Activated CD4-positive, alpha-beta T cell treated with anti-CD3 and anti-CD28 coated beads, Interleukin-2, amount 50 U/mL, for 48 hours (primary cell): ENCODE data around the gene LHX8.
"Not testable (repeated sequence)": the region's sequence is repeated elsewhere in the genome, so short reads cannot be mapped to it uniquely, and the experiment has no call there.

Source experiments
- DNase-seq, 2 experiments: peaks; one replicate each; pipeline ENCODE4 v3.0.0-alpha.2; 2020

The LHX8 gene

DNA sequence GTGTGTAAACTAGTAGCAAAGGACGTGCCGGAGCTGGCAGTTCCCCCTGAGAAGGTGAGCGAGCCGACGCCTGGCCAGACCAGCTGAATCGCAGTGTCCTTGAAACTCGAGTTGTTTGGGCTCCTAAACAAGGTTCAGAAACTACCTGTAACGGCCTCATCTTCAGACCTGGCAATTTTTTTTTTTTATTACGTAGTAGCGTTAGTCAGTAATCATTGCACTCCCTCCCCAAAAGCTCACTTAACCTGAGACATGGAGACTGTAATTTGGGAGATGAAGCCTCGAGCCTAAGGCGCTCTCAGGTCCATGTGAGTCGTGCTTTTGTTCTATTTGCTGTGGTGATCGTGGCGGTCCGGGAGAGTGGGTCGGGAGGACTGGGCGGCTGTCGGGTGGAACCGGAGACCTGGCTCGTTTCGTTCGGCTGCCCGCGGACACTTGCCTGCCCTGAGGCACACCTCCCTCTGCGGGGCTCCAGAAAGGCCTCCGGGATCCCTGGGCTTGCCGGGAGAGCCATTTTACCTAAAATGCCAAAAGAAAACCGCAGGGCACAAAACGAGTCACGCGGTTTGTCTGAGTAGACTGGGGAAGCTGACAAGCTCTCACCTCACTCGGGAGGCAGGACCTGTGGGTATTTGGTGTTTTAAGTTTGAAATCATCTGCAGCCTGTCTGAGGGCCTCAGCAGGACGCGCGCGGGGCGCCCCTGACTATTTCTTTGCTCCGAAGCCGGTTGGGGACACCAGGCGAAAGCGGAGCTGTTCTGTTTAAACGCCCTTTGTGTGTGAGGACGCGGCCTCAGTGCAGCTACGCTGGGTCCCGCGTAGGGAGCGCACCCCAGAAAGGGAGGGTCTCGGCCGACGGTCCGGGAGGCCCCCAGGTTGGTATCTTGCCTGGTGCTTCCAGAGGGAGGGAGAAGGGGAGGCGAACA is 722 bp downstream of the LHX8 start:
- peak in 1 of 2 experiments; percentile 22 for DNase-seq

DNA sequence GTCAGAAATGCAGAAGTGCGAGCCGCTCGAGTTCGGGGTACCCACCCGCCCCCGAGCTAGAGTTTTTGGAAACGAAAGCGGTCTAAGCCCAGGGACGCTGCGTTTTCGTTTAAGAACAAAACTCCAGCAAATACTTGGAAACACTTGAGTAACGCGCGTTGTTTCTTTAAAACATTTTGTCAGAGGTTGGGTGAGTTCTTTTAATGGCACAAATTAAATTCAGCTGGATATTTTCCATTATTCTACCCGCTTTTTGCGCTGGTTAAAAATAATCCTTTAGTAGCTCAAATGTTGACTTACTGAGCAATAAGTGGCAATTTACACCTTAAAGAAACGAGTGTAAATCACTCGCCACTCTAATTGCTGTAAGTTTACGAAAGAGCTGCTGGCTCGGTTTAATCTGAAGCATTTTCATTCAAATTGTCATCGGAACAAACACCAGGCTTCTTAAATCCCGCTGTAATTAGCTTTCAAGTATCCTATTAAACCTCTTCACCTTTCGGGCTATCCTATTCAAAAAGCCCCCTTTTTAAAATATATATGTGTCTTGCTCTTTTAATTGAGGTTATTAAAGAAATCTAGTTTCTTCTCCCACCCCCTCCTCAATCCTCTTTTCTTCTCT is 1.5 kb downstream of the LHX8 start:
- DNase-seq = no peak

DNA sequence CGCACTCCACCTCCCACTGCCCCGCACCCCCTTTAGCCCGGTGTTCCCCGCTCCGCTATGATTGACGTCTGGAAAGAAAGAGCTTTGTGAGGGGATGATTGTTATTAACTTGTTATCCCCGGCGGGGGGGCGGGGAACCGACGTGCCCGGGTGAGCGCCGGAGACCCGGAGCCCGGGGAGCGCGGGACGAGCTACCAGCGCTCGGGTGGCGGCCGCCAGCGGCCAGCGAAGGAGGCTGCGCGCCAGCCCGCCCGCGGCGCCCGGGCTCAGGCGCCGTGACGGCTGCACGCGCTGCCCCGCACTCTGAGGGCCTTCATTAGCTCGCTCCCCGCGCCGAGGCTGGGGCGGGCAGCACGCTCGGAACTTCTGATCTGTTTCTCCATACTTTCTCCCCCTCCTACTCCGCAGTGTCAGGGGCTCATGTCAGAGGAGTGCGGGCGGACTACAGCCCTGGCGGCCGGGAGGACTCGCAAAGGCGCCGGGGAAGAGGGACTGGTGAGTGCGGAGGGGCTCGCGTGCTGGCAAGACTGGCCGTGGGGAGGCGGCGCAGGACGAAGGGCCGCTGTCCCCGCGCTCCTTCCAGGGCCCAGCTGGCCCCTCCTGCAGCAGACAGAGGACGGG is 2.1 kb downstream of the LHX8 start:
- DNase-seq = no peak

DNA sequence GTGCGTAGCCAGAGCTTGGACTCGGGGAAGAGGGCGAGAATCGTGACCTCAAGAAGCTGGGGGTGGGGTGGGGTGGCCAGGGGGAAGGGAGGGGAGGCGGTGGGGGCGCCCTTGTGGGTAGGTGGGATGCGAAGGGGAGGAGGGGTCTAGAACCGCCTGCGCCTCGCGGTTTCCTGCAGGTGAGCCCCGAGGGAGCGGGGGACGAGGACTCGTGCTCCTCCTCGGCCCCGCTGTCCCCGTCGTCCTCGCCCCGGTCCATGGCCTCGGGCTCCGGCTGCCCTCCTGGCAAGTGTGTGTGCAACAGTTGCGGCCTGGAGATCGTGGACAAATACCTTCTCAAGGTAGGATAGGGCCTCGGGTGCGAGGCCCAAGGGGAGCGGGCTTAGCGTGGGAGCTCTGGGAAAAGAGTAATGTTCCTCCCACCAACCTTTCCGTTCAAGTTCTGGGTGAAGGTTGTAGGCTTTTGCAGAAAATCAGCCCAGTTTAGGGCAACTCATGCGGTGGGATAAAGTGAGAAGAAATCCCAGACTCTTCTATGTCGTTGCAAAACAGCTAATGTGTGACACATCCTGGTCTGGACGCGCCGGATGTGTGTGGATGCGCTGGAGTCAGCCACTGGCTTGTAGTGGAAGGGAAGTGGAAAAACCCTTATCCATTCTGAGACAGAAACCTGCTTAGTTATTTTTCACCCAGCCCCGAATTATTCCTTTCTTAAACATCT is 2.9 kb downstream of the LHX8 start:
- no peak for DNase-seq

DNA sequence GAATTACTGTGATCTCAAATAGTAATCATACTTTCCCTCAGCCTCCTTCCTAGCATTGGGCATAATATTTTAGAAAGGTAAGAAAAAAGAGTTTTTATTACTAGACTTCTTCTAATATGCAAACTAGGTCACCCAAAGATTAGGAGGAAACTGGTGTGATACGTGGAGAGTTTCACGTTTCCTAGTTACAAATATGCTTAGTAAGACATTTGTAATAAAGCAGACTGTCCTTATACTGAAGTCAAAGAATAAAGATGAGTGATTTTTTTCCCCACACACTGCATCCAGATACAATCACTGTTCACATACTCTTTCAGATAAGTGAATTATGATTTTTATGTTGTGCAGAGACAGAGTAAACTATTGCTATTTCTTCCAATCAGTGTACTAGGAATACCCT is 17.9 kb downstream of the LHX8 start:
- no peak for DNase-seq

DNA sequence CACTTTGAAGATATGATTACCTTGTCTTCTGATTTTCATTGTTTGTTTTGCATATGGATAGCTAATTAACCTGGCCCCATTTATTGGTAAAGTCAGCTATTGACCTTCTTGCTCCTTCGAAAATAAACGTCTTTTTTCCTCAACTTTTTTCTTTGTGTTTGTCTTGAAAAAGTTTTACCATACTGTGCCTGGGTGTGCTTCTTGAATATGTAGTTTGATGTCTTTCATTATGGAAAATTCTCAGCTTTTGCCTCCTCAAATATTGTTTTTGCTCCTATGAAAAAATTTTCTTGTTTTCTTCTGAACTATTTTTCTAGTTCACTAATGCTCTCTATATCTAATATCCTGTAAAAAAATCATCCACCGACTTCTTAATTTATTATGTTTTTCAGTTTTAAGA is 25.0 kb downstream of the LHX8 start:
- no peak for DNase-seq

DNA sequence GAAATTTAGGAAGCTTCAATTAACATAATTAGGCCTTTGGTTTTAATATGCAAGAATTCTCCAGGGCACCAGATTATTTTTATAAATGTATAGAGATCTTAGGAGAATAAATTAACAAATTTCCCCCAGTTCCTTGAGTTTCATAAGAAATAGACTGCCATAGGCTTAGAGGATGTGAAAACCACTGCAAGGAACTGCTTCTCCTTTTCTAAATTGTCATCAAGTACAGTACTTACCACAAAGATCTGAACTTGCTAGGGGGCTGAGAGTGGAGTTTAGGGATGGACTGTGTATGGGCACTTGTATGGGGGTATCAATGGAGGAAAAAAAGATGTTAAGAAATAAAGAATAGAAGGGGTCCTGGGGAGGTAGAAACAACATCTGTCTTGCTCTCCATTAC is 31.1 kb downstream of the LHX8 start:
- no peak for DNase-seq

DNA sequence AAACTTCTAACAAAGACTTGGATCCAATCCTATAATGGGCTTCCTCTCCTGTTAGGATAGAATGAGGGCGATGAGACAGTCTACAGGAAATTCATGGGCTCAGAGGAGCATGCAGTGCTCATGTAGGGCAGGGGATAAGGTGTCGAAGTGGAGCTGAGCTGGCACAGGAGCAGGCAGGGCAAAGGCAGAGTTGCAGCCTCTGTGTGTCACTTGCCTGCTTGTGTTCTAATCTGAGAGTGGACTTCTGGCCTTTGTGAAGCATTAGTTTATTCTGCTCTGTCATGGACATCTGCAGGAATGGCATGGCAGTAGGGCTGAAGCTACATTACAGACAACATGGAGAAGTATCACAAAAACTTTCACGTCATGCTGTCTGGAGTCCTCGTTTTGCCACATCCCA is 32.6 kb downstream of the LHX8 start:
- no peak for DNase-seq

DNA sequence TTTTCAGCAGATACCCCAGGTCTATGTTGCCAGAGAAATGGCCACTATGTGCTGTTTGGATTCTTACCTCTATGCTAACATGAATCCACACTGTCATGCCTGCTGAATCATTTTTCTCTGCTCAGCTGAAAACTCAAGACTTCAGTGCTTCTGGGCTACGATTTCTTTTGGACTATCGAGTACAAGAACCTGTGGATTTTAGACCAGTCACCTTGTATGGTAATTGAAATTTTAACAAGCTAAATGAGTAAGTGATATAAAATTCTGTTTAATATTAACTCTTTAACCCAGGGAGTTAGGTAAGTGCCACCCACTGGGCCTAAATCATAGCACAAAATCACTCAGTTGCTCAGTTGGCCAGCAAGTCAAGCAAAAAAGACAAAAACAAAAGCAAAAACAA is 35.8 kb downstream of the LHX8 start:
- no peak for DNase-seq

DNA sequence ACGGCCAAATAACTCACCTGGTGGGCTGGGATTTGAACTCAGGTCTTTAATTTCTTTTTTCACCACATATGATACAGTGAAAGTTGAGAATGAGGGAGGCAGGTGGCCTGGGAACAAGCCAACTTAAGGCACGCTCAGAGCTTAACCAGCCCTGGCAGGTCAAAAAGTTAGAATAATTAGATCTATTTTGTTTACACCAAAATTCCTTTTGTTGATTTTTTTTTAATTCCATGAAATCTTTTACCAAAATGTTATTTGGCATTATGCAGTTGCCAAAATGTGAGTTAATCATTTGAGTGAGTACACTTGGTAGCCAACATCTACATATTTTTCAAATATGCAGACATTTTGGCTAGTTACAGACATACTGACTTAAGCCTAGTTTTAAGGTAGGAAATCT is 36.8 kb downstream of the LHX8 start:
- DNase-seq = no peak

DNA sequence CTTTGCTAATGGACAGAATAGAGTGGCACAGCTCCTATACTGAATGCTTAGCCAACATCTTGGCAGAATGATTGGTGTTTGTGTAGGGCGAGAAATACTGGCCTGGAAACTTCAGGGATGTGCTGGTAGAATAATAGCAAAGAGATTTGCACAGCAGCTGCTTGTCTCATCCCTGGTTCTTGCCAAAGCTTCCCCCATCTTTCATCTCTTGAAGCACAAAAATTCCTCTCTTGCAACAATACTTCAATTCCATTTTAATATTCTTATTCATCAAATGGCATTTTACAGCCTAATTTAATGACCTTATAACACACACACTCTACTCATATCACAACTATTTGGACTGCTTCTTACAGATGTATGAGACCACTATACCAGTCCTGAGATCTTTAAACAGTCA is 37.7 kb downstream of the LHX8 start:
- no peak for DNase-seq

DNA sequence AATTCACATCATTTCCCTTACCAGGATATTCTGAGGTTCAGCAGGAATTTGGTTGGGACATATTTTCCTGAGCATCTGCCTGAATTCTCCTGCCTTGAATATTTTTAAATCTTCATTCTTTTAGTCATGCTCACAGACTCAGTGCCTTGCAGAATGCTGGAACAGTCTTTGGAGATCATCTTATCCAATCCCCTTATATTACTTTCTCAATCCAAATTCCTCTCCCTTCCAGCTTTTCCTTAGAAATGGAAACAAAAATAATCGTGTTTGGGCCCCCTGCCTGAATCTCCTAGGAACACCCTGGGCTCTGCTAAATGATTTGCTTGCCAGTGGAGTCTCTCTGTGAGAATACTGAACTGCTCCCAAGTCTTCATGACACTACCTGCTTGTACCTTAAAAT is 38.4 kb downstream of the LHX8 start:
- no peak for DNase-seq

DNA sequence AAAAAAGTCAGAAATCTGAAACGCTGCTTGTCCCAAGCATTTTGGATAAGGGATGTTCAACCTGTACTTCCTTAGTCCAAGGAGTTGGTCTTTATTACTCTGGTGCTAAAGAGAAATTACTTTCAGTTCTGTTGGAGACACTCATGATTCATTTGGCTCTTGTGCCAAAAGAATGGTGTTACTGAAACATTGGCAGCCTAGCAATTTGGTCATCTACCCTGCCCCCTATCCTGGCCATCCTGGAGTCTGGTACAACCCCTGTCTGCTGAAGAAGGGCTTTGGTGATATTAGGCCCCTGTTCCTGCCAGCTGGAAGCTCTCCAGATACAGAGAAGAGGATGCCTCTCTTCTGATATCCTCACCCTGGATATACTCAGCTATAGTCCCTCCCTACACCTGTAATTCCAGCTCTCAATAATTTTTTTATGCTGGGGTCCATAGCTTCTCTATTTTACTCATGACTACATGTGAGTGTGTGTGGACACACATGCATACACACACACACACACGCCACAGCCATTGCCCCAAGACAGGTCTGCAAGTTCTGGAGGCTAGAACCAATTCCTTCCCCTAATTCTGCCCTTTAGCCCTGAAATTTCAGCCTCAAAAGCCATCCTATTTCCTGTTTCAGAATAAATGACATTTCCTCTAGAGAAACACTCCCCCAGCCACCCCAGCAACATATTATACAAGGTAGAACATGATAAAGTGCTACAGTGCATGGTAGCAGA is 40.0 kb downstream of the LHX8 start:
- no peak for DNase-seq

DNA sequence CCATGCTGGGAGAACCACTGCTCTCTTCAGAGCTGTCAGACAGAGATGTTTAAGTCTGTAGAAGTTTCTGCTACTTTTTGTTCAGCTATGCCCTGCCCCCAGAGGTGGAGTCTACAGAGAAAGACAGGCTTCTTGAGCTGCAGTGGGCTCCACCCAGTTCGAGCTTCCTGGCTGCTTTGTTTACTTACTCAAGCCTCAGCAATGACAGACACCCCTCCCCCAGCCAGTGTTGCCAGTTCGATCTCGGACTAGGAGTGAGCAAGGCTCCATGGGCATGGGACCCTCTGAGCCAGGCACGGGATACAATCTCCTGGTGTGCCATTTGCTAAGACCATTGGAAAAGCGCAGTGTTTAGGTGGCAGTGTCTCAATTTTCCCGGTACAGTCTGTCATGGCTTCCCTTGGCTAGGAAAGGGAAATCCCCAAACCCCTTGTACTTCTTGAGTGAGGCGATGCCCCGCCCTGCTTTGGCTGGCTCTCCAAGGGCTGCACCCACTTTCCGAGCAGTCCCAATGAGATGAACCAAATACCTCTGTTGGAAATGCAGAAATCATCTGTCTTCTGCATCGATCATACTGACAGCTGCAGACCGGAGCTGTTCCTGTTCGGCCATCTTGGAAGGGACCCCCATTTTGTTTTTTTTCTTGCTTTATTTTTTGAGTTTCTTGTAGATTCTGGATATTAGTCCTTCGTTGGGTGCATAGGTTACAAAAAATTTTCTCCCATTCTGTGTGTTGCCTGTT is 47.2 kb downstream of the LHX8 start:
- DNase-seq = not testable (repeated sequence)

DNA sequence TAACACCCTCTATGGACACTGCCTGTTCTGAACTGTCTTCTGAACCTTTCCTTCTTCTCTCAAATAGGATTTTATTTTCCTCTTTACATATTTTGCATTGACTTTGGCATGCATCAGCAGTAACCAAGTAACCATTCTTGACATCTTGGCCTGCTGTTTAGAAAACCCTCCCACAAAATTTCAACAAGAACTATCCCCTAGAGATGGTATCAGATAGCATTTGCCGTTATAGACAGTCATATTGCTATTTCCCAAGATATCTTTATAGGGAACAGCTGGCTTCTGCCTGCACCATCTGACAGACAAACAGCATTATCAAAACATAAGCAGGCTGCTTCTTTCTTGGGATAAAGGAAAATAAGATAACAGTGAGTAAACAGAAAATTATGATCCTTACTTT is 54.7 kb downstream of the LHX8 start:
- DNase-seq = no peak

DNA sequence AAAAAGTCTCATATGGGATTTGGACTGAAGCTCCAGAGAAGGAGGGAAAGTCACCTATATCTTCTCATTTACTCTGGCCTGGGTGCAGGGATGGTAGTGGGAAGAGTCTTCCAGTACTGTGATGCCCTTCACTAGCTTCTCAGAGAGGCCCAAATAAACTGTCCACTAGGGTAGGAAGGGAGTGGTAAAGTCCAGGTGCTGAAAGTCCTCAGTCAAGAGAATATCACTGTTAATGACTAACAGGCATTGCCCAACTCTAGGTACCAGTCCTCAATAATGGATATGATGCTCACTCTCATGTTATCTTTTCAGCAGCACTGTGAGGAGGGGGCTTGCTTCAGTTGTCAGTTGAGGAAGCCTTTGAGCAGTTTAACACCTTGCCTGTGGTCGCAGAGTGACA is 64.0 kb downstream of the LHX8 start:
- DNase-seq = no peak

DNA sequence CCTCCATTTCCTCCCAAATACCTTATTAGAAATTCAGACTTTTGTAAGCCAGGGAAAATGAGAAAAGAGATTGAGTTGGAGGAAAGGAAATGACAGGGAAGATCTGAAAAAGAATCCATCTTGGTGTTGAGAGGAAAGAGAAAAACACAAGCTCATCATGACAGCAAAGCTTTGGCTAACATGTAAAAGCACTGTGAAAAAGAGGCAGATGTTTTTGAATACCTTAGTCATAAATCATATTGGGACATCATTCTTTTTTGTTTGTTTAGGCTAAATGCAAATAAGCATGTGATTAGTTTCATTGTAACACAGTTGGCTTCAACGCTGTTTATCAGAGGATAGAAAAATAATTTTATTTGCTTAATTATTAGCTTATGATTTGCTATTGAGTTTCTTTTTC is 64.6 kb downstream of the LHX8 start:
- DNase-seq = no peak

DNA sequence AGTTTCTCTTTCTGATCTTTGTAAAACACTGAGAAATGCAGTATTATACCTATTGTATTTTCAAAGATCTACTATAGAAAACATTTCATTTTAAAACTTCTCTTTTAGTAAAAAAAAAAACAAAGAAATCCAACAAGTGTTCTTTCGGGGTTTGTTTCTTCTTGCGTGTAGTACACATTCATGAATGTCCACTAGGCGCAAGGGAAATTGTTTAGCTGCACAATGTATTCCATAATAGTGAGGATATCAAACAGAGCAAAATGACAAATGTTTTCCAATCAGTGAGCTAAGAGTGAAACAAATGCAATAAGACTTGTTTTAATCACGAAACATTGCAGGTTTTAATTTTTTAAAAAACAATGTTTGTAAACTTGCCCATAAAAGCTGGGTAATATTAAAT is 68.6 kb downstream of the LHX8 start:
- DNase-seq = no peak

DNA sequence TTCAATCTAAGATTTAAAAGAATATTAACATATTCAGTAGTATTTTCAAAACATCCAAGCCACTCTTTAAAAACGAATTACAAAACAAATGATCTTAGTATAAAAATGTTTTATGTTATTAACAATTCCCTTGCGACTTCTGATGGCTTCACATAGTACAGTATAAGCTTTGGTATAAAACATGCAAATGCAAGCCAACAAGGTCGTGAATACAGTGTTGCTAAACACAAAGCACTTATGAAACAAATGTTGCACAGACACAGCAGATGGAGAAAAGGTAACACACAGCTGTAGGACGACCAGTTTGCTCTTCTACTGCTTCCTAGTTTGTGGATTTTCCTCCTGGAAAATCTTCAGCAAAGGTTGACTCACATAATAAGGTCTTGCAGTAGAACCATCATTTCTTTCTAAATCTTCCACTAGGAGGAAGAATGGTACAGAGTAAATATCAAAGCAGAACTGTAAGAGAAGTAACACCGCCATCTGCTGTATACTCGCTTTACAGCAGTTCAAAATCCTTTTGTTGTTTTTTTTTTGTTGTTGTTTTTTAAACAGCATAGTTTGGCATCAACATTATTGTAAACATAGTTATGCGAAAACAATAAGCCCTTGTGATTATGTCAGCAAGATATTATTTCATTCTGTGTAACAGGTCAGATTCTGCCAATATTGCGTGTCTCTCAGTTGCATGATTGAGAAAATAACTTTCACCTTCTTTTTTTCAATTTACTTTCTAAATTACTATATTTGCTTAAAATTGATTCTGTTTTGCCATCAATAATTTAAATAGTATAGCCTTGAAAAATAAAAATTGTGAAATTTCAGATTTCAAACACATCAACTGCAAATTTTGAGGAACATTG is 69.5 kb downstream of the LHX8 start:
- no peak for DNase-seq

DNA sequence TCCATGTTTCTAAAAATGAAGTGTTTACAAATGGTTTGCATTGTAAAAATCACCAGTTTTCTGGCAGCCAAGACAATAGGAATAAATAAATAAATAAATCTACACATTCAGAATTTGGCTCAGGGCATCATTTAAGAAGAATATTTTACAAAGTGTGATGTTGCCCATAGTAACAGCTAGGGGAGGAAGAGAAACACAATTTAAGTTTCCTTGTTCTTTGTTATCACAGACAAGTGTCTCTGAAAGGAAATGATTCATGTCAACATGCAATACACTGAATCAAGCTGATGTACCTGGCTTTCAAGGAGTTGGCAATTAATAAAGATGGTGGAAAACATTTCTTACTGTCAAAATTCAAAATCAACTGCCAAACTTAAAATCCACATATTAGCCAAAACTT is 74.7 kb downstream of the LHX8 start:
- DNase-seq = no peak
